CD14-positive monocyte (primary cell): ENCODE data around the gene NDUFS2. TPM values are rescaled to one million over a fixed set of nuclear protein-coding genes. Genes with fewer than 3 reads are reported as not detected.
A peak's percentile ranks its signal among the peaks of the same experiment; 100 is the strongest.

Source experiments
- DNase-seq, 3 donors: peaks; one replicate each; pipeline ENCODE4 v3.0.0-alpha.2; 2011 to 2022
- H2AFZ ChIP-seq: 2 replicates; pipeline ENCODE4 v1.6.0; 2012; ENCODE audit warnings: mild to moderate bottlenecking, low read depth, low read length, inconsistent platforms; ENCODE audit not compliant: insufficient read depth, poor library complexity, severe bottlenecking
- H3K27ac ChIP-seq, 2 donors: 1 replicate in 1 of 2; 2 replicates in 1 of 2; pipeline ENCODE4 v1.5.1; 2012 to 2013; ENCODE audit warnings: low read length in 2 of 2, control low read depth in 1 of 2, inconsistent platforms in 1 of 2, low read depth in 1 of 2, mild to moderate bottlenecking in 1 of 2
- H3K27me3 ChIP-seq, 2 donors: one replicate each; pipeline versions ENCODE4 v1.6.0 to v1.6.1; 2011 to 2013; ENCODE audit warnings: low read length in 2 of 2; ENCODE audit not compliant: control insufficient read depth in 2 of 2, insufficient read depth in 2 of 2
- H3K36me3 ChIP-seq, 2 donors: replicated peaks in 1 of 2; 1 replicate in 1 of 2; 2 replicates in 1 of 2; pipeline versions ENCODE4 v1.5.1 to v1.6.1; 2012 to 2013; ENCODE audit warnings: low read length in 2 of 2, control low read depth in 1 of 2, inconsistent platforms in 1 of 2, mild to moderate bottlenecking in 1 of 2; ENCODE audit not compliant: insufficient read depth in 2 of 2, control insufficient read depth in 1 of 2
- H3K4me1 ChIP-seq, 2 donors: 1 replicate in 1 of 2; 2 replicates in 1 of 2; pipeline versions ENCODE4 v1.5.1 to v1.6.1; 2012 to 2013; ENCODE audit warnings: low read length in 2 of 2, control low read depth in 1 of 2, inconsistent platforms in 1 of 2, mild to moderate bottlenecking in 1 of 2, moderate library complexity in 1 of 2; ENCODE audit not compliant: insufficient read depth in 2 of 2, control insufficient read depth in 1 of 2
- H3K4me2 ChIP-seq: replicated peaks from 2 replicates; pipeline ENCODE3; 2012; ENCODE audit warnings: low read length, moderate library complexity, mild to moderate bottlenecking; ENCODE audit not compliant: poor library complexity, severe bottlenecking; ENCODE audit errors: extremely low read depth
- H3K4me3 ChIP-seq, 3 experiments: fragments of 200-600 bp in 1 of 3; sonication (generic) in 1 of 3; replicated peaks in 1 of 3; 1 replicate in 2 of 3; 2 replicates in 1 of 3; pipeline ENCODE4 v1.5.1; 2011 to 2013; ENCODE audit warnings: low read length in 3 of 3, mild to moderate bottlenecking in 3 of 3, control low read depth in 2 of 3, low read depth in 2 of 3, inconsistent platforms in 1 of 3, moderate library complexity in 1 of 3
- H3K79me2 ChIP-seq: 2 replicates; pipeline ENCODE4 v1.6.0; 2012; ENCODE audit warnings: mild to moderate bottlenecking, control low read depth, inconsistent platforms, low read length, moderate library complexity; ENCODE audit not compliant: insufficient read depth
- H3K9ac ChIP-seq: 2 replicates; pipeline ENCODE4 v1.6.0; 2017; ENCODE audit warnings: low read length, mild to moderate bottlenecking; ENCODE audit not compliant: insufficient read depth, poor library complexity, severe bottlenecking
- H3K9me3 ChIP-seq, 2 donors: replicated peaks in 1 of 2; 1 replicate in 1 of 2; 2 replicates in 1 of 2; pipeline versions ENCODE4 v1.5.1 to v1.6.1; 2012 to 2013; ENCODE audit warnings: low read length in 2 of 2, control low read depth in 1 of 2; ENCODE audit not compliant: control insufficient read depth in 1 of 2, insufficient read depth in 1 of 2
- H4K20me1 ChIP-seq: 2 replicates; pipeline ENCODE4 v1.6.0; 2012; ENCODE audit warnings: mild to moderate bottlenecking, low read length, control low read depth, moderate library complexity; ENCODE audit not compliant: insufficient read depth
- H3K27ac Mint-ChIP-seq, 7 donors: one replicate each; pipeline ENCODE4 v1.8.0; 2020; ENCODE audit warnings: mild to moderate bottlenecking in 7 of 7, mixed read lengths in 7 of 7, moderate library complexity in 6 of 7, inconsistent platforms in 2 of 7
- H3K27me3 Mint-ChIP-seq, 3 donors: one replicate each; pipeline ENCODE4 v1.8.0; 2021 to 2022; ENCODE audit warnings: low read depth in 3 of 3, mild to moderate bottlenecking in 3 of 3, mixed read lengths in 3 of 3, moderate library complexity in 3 of 3, inconsistent platforms in 1 of 3
- H3K36me3 Mint-ChIP-seq, 2 donors: one replicate each; pipeline ENCODE4 v1.8.0; 2020; ENCODE audit warnings: mixed read lengths in 2 of 2, inconsistent platforms in 1 of 2, mild to moderate bottlenecking in 1 of 2
- H3K4me1 Mint-ChIP-seq: one replicate; pipeline ENCODE4 v1.8.0; 2020; ENCODE audit warnings: mild to moderate bottlenecking, mixed read lengths
- H3K4me3 Mint-ChIP-seq, 2 donors: one replicate each; pipeline ENCODE4 v1.8.0; 2020; ENCODE audit warnings: mild to moderate bottlenecking in 2 of 2, mixed read lengths in 2 of 2, moderate library complexity in 1 of 2
- H3K9me3 Mint-ChIP-seq, 7 donors: one replicate each; pipeline ENCODE4 v1.8.0; 2020 to 2022; ENCODE audit warnings: mixed read lengths in 7 of 7, mild to moderate bottlenecking in 6 of 7, moderate library complexity in 6 of 7, inconsistent platforms in 2 of 7
- CTCF ChIP-seq: fragments of 200-600 bp; IDR thresholded peaks from one replicate; pipeline ENCODE4 v1.8.0; 2022; ENCODE audit warnings: antibody characterized with exemption, mild to moderate bottlenecking
- whole genome bisulfite sequencing: methylation state at CpG from one replicate; pipeline ENCODE4 v1.1.5; 2013; ENCODE audit warnings: missing lambda C conversion rate; ENCODE audit not compliant: insufficient coverage; 5-methylcytosine and 5-hydroxymethylcytosine counted together
- intact Hi-C, 2 donors: fragments of 100-400 bp; cut with micrococcal nuclease; formaldehyde crosslinking; loops; one replicate each; pipeline versions ENCODE4 v1.15.0 to v1.15.1; 2023
- polyA plus RNA-seq, 3 donors: library from polyadenylated mRNA; depleted of rRNA in 1 of 3; unstranded in 2 of 3; stranded (reverse) in 1 of 3; fragments of 300-500 nt in 2 of 3; fragments of >200 nt in 1 of 3; fragmentation: Illumina TruSeq in 2 of 3; gene quantifications; 1 replicate in 2 of 3; 2 replicates in 1 of 3; pipeline ENCODE4 v1.2.3, GENCODE V29; 2012 to 2021

Gene NDUFS2
- polyA plus RNA-seq, 3 donors, result 87.5 to 119 (median 101) TPM

DNA sequence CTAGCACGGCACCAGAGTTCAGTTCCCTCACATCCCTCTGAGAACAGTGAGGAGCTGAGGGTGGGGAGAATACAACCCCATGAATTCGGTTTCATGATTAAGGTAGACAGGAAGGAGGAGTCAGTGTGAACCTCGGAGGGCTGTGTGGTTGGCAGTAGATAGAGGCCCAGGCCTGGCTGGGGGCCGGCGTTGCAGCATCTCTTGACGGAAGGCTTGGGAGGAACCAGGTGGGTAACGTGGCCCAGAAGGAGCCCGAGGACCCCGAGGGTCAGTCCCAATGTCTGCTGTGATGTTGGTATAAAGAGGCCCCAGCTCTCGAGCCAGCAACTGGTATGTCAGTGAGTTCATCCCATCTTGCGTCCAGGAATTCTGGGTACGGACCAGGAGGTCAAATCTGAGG is 30.5 kb upstream of the NDUFS2 start:
- intact Hi-C loops, result no loop called here
- peak overlapping the region in 3 of 7 donors; percentile 13 to 75 (median 50) for H3K27ac Mint-ChIP-seq
- no peak overlapping the region for H3K27ac ChIP-seq
- H3K9me3 ChIP-seq, result no peaks in the 10 kb centered on the region
- TF ChIP-seq CTCF, result no peak
- peaks cover 13% of the 10 kb centered on the region for H3K79me2 ChIP-seq
- no peak overlapping the region for H3K9ac ChIP-seq
- peaks cover 55 to 72% of the 10 kb centered on the region in 2 donors for H3K36me3 ChIP-seq
- peaks cover 18 to 20% of the 10 kb centered on the region in 2 donors for H3K4me1 ChIP-seq
- no peaks in the 10 kb centered on the region for H3K27me3 ChIP-seq
- DNase-seq, result no peak
- H3K36me3 Mint-ChIP-seq, result peaks cover 65 to 80% of the 10 kb centered on the region in 2 donors
- 93% methylated on average over 10 of the region's 12 CpGs for WGBS
- peaks cover 27% of the 10 kb centered on the region for H3K4me1 Mint-ChIP-seq
- no peaks in the 10 kb centered on the region for H4K20me1 ChIP-seq
- peaks cover 0 to 2% (median 0%) of the 10 kb centered on the region in 3 donors for H3K27me3 Mint-ChIP-seq
- H2AFZ ChIP-seq, result no peak overlapping the region
- no peaks in the 10 kb centered on the region for H3K9me3 Mint-ChIP-seq
- no peak overlapping the region for H3K4me3 Mint-ChIP-seq
- no peak overlapping the region for H3K4me2 ChIP-seq
- no peak overlapping the region for H3K4me3 ChIP-seq

DNA sequence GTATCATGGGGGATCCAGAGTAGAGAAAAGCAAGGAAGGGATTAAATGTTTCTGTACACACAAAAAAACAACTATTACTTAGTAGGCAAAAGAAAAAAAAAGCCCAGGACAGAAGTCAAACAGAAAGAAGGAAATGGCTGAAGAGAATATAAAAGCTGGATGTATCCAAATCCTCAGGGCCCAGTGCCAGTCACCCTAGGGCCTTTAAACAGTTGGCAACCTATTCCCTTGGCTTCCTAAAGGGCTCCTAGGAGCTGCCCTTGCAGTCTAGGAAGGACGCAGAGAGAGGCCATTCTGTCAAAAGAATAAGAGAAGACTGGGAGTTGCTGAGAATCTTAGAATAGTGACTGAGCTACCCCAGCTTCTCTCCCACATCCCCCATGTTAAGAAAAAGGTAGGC is 29.8 kb upstream of the NDUFS2 start:
- Histone ChIP-seq H3K27me3 (no peaks in the 10 kb centered on the region), H3K4me2 (no peak overlapping the region), H3K79me2 (peaks cover 19% of the 10 kb centered on the region), H3K27ac (no peak overlapping the region), H3K4me3 (no peak overlapping the region), H3K9me3 (no peaks in the 10 kb centered on the region), H2AFZ (no peak overlapping the region), H3K9ac (no peak overlapping the region), H4K20me1 (no peaks in the 10 kb centered on the region), H3K4me1 (peaks cover 14 to 17% of the 10 kb centered on the region in 2 donors), H3K36me3 (peaks cover 55 to 72% of the 10 kb centered on the region in 2 donors)
- no peak overlapping the region for H3K4me3 Mint-ChIP-seq
- WGBS, result no CpG with 5 or more reads among the region's 1 CpG
- H3K27me3 Mint-ChIP-seq, result no peaks in the 10 kb centered on the region
- no peak for DNase-seq
- peaks cover 65 to 80% of the 10 kb centered on the region in 2 donors for H3K36me3 Mint-ChIP-seq
- peaks cover 22% of the 10 kb centered on the region for H3K4me1 Mint-ChIP-seq
- intact Hi-C loops, result no loop called here
- H3K9me3 Mint-ChIP-seq, result no peaks in the 10 kb centered on the region
- H3K27ac Mint-ChIP-seq, result peak overlapping the region in 1 of 7 donors; percentile 17
- TF ChIP-seq CTCF, result no peak
